ENCODE measurements around the gene PCNT.

Gene PCNT

GRCh38 chr21:46320331-46320801 lies 3.6 kb upstream of the PCNT start:
- Histone ChIP-seq H3K4me1 (ENCODE audit: control insufficient read depth in 5 of 5, insufficient read depth in 5 of 5, low read length in 5 of 5) (peaks cover 5 to 24% (median 21%) of the 10 kb centered on the region in 5 donors), H3K27me3 (ENCODE audit: control insufficient read depth in 5 of 5, insufficient read depth in 4 of 5, low read length in 5 of 5) (no peaks in the 10 kb centered on the region), H3K9ac (ENCODE audit: low read length in 5 of 5) (peak overlapping the region in 1 of 5 donors; percentile 25), H3K36me3 (ENCODE audit: control insufficient read depth in 5 of 5, insufficient read depth in 5 of 5, low read length in 5 of 5) (no peaks in the 10 kb centered on the region), H3K27ac (ENCODE audit: low read depth, low read length) (no peak overlapping the region), H3K9me3 (ENCODE audit: control insufficient read depth in 5 of 5, low read length in 5 of 5) (no peaks in the 10 kb centered on the region), H3K4me3 (ENCODE audit: low read depth in 1 of 5, low read length in 5 of 5) (no peak overlapping the region)

GRCh38 chr21:46322351-46323226 lies 1.4 kb upstream of the PCNT start:
- Histone ChIP-seq H3K4me1 (ENCODE audit: control insufficient read depth in 5 of 5, insufficient read depth in 5 of 5, low read length in 5 of 5) (peaks cover 8 to 30% (median 26%) of the 10 kb centered on the region in 5 donors), H3K27ac (ENCODE audit: low read depth, low read length) (no peak overlapping the region), H3K4me3 (ENCODE audit: low read depth in 1 of 5, low read length in 5 of 5) (peak overlapping the region; percentile 75 to 95 (median 84)), H3K9ac (ENCODE audit: low read length in 5 of 5) (peak overlapping the region in 4 of 5 donors; percentile 62 to 88 (median 74)), H3K9me3 (ENCODE audit: control insufficient read depth in 5 of 5, low read length in 5 of 5) (no peaks in the 10 kb centered on the region), H3K27me3 (ENCODE audit: control insufficient read depth in 5 of 5, insufficient read depth in 4 of 5, low read length in 5 of 5) (no peaks in the 10 kb centered on the region), H3K36me3 (ENCODE audit: control insufficient read depth in 5 of 5, insufficient read depth in 5 of 5, low read length in 5 of 5) (peaks cover 0 to 3% (median 2%) of the 10 kb centered on the region in 5 donors)

DNA sequence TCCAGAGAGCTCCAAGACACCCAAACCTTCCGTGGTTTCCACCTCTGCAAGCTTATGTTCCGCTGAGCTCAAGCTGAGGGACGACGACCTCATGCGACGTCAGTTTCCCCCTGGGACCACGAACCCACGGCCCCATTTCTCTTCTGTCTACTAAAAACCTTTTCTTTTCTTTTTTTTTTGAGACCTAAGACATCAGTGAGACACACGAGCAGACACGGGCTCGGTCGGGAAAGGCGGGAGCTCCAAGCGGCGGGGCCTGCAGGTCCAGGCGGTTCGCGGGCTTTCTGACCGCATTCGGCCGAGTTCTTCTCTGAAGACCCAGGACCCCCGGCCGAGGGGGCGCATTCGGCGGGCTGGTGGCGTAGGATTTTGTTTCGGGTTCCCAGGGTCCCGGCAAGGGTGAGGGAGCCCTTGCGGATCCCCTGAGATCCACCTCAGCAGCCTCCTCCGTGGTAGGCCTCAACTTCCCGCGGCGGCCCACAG lies 688 bp upstream of the PCNT start:
- no peak overlapping the region for H3K27ac ChIP-seq (ENCODE audit: low read depth, low read length)
- H3K4me1 ChIP-seq (ENCODE audit: control insufficient read depth in 5 of 5, insufficient read depth in 5 of 5, low read length in 5 of 5), result peaks cover 8 to 30% (median 26%) of the 10 kb centered on the region in 5 donors
- H3K36me3 ChIP-seq (ENCODE audit: control insufficient read depth in 5 of 5, insufficient read depth in 5 of 5, low read length in 5 of 5), result peaks cover 0 to 10% (median 5%) of the 10 kb centered on the region in 5 donors
- no peaks in the 10 kb centered on the region for H3K9me3 ChIP-seq (ENCODE audit: control insufficient read depth in 5 of 5, low read length in 5 of 5)
- peak overlapping the region in 4 of 5 donors; percentile 62 to 88 (median 74) for H3K9ac ChIP-seq (ENCODE audit: low read length in 5 of 5)
- H3K4me3 ChIP-seq (ENCODE audit: low read depth in 1 of 5, low read length in 5 of 5), result peak overlapping the region; percentile 74 to 95 (median 84)
- H3K27me3 ChIP-seq (ENCODE audit: control insufficient read depth in 5 of 5, insufficient read depth in 4 of 5, low read length in 5 of 5), result no peaks in the 10 kb centered on the region

DNA sequence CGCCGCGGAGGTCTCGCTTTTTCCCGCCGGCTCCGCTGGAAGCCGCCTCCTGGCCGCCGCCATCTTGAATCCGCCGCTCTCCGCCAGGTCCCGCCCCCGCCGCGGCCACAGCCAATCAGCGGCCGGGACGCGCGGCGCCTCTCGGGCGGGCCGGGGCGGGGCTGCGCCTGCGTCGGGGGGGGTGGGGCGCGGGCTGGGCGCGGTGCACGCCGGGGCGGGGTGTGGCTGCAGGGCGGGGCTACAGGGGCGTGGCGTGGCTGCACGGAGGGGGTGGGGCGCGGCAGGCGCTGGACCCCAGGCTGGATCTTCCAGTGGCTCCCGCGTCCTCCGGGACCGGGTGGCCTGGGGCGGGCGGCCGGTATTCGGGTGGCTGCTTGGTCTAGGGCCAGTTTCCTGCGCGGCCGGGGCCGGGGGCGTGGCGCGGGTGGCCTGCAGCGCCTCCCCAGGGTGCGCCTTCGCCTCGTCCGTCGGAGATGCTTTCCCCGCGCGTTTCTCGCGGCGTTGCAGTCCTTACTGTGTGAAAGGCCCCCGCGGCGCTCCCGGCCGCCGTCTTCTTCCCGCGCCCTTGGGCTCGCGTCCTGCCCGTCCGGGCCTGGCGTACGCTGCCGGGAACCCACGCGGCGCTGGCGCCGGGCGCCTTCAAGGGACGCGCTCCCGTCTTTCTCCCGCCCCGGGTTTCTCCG lies 575 bp downstream of the PCNT start:
- Histone ChIP-seq H3K4me1 (ENCODE audit: control insufficient read depth in 5 of 5, insufficient read depth in 5 of 5, low read length in 5 of 5) (peaks cover 8 to 30% (median 26%) of the 10 kb centered on the region in 5 donors), H3K9ac (ENCODE audit: low read length in 5 of 5) (peak overlapping the region in 4 of 5 donors; percentile 75 to 98 (median 85))

GRCh38 chr21:46325073-46325912 lies 1.3 kb downstream of the PCNT start:
- no peaks in the 10 kb centered on the region for H3K9me3 ChIP-seq (ENCODE audit: control insufficient read depth in 5 of 5, low read length in 5 of 5)
- H3K36me3 ChIP-seq (ENCODE audit: control insufficient read depth in 5 of 5, insufficient read depth in 5 of 5, low read length in 5 of 5), result peaks cover 0 to 27% (median 15%) of the 10 kb centered on the region in 5 donors
- peak overlapping the region; percentile 79 for H3K27ac ChIP-seq (ENCODE audit: low read depth, low read length)
- peak overlapping the region; percentile 41 to 95 (median 76) for H3K4me3 ChIP-seq (ENCODE audit: low read depth in 1 of 5, low read length in 5 of 5)
- no peaks in the 10 kb centered on the region for H3K27me3 ChIP-seq (ENCODE audit: control insufficient read depth in 5 of 5, insufficient read depth in 4 of 5, low read length in 5 of 5)
- peaks cover 8 to 30% (median 26%) of the 10 kb centered on the region in 5 donors for H3K4me1 ChIP-seq (ENCODE audit: control insufficient read depth in 5 of 5, insufficient read depth in 5 of 5, low read length in 5 of 5)
- peak overlapping the region in 4 of 5 donors; percentile 65 to 88 (median 73) for H3K9ac ChIP-seq (ENCODE audit: low read length in 5 of 5)

More for the DNA sequence above, 575 bp downstream of the PCNT start:
- peak overlapping the region; percentile 94 for H3K27ac ChIP-seq (ENCODE audit: low read depth, low read length)
- H3K27me3 ChIP-seq (ENCODE audit: control insufficient read depth in 5 of 5, insufficient read depth in 4 of 5, low read length in 5 of 5), result no peaks in the 10 kb centered on the region
- H3K4me3 ChIP-seq (ENCODE audit: low read depth in 1 of 5, low read length in 5 of 5), result peak overlapping the region in 4 of 5 donors; percentile 80 to 95 (median 87)
- peaks cover 0 to 21% (median 8%) of the 10 kb centered on the region in 5 donors for H3K36me3 ChIP-seq (ENCODE audit: control insufficient read depth in 5 of 5, insufficient read depth in 5 of 5, low read length in 5 of 5)
- H3K9me3 ChIP-seq (ENCODE audit: control insufficient read depth in 5 of 5, low read length in 5 of 5), result no peaks in the 10 kb centered on the region

- peaks cover 0 to 27% (median 17%) of the 10 kb centered on the region in 5 donors for H3K36me3 ChIP-seq (ENCODE audit: control insufficient read depth in 5 of 5, insufficient read depth in 5 of 5, low read length in 5 of 5)
- H3K9me3 ChIP-seq (ENCODE audit: control insufficient read depth in 5 of 5, low read length in 5 of 5), result no peaks in the 10 kb centered on the region
- no peaks in the 10 kb centered on the region for H3K27me3 ChIP-seq (ENCODE audit: control insufficient read depth in 5 of 5, insufficient read depth in 4 of 5, low read length in 5 of 5)
- peak overlapping the region in 1 of 5 donors; percentile 88 for H3K9ac ChIP-seq (ENCODE audit: low read length in 5 of 5)
- peaks cover 8 to 30% (median 26%) of the 10 kb centered on the region in 5 donors for H3K4me1 ChIP-seq (ENCODE audit: control insufficient read depth in 5 of 5, insufficient read depth in 5 of 5, low read length in 5 of 5)
- no peak overlapping the region for H3K27ac ChIP-seq (ENCODE audit: low read depth, low read length)
- no peak overlapping the region for H3K4me3 ChIP-seq (ENCODE audit: low read depth in 1 of 5, low read length in 5 of 5)
These were observed 2.3 kb downstream of the PCNT start for GRCh38 chr21:46326110-46326703.

DNA sequence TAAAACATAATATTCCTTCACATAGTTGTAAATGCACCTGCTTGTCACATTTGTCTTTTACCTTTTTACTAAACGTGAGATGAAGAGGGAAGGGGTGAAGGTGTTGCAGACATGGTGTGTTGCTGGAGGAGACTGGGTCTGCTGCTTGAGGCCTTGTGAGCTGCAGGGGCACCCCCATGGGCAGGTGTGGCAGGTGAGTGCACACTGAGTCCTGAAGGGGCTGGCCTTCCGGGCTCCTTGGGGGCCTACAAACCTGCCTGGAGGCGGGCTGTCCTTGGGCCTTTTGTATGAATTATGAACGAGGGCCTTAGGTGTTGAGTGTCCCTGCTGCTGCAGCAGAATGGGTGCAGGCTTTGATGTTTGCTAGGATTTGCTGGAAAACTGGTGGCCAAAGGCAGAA lies 3.8 kb downstream of the PCNT start:
- Histone ChIP-seq H3K36me3 (ENCODE audit: control insufficient read depth in 5 of 5, insufficient read depth in 5 of 5, low read length in 5 of 5) (peaks cover 6 to 29% (median 19%) of the 10 kb centered on the region in 5 donors), H3K27ac (ENCODE audit: low read depth, low read length) (no peak overlapping the region)

DNA sequence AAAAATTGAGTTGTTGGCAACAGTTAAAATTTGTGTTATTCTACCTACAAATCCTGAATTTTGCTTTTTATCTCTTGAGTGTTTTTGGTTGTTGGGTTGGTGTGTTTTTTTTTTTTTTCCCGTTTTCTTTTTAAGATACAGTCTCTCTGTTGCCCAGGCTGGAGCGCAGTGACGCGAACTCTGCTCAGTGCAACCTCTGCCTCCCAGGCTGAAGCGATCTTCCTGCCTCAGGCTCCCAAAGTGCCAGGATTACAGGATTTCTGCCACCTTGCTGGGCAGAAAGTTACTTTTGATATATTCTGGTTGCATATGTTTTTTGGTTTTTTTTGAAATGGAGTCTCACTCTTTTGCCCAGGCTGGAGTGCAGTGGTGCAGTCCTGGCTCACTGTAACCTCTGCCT lies 4.2 kb downstream of the PCNT start:
- peaks cover 4 to 18% (median 14%) of the 10 kb centered on the region in 5 donors for H3K4me1 ChIP-seq (ENCODE audit: control insufficient read depth in 5 of 5, insufficient read depth in 5 of 5, low read length in 5 of 5)
- H3K9me3 ChIP-seq (ENCODE audit: control insufficient read depth in 5 of 5, low read length in 5 of 5), result no peaks in the 10 kb centered on the region
- H3K4me3 ChIP-seq (ENCODE audit: low read depth in 1 of 5, low read length in 5 of 5), result no peak overlapping the region
- no peak overlapping the region for H3K9ac ChIP-seq (ENCODE audit: low read length in 5 of 5)
- no peaks in the 10 kb centered on the region for H3K27me3 ChIP-seq (ENCODE audit: control insufficient read depth in 5 of 5, insufficient read depth in 4 of 5, low read length in 5 of 5)
- no peak overlapping the region for H3K27ac ChIP-seq (ENCODE audit: low read depth, low read length)
- peaks cover 6 to 29% (median 19%) of the 10 kb centered on the region in 5 donors for H3K36me3 ChIP-seq (ENCODE audit: control insufficient read depth in 5 of 5, insufficient read depth in 5 of 5, low read length in 5 of 5)

More for the DNA sequence above, 3.8 kb downstream of the PCNT start:
- Histone ChIP-seq H3K4me3 (ENCODE audit: low read depth in 1 of 5, low read length in 5 of 5) (no peak overlapping the region), H3K9ac (ENCODE audit: low read length in 5 of 5) (no peak overlapping the region), H3K4me1 (ENCODE audit: control insufficient read depth in 5 of 5, insufficient read depth in 5 of 5, low read length in 5 of 5) (peaks cover 5 to 22% (median 18%) of the 10 kb centered on the region in 5 donors), H3K9me3 (ENCODE audit: control insufficient read depth in 5 of 5, low read length in 5 of 5) (no peaks in the 10 kb centered on the region), H3K27me3 (ENCODE audit: control insufficient read depth in 5 of 5, insufficient read depth in 4 of 5, low read length in 5 of 5) (no peaks in the 10 kb centered on the region)

GRCh38 chr21:46329796-46330195 lies 5.8 kb downstream of the PCNT start:
- Histone ChIP-seq H3K4me3 (ENCODE audit: low read depth in 1 of 5, low read length in 5 of 5) (no peak overlapping the region), H3K36me3 (ENCODE audit: control insufficient read depth in 5 of 5, insufficient read depth in 5 of 5, low read length in 5 of 5) (peaks cover 6 to 37% (median 27%) of the 10 kb centered on the region in 5 donors), H3K9ac (ENCODE audit: low read length in 5 of 5) (no peak overlapping the region), H3K4me1 (ENCODE audit: control insufficient read depth in 5 of 5, insufficient read depth in 5 of 5, low read length in 5 of 5) (peaks cover 4 to 12% (median 9%) of the 10 kb centered on the region in 5 donors), H3K27me3 (ENCODE audit: control insufficient read depth in 5 of 5, insufficient read depth in 4 of 5, low read length in 5 of 5) (no peaks in the 10 kb centered on the region), H3K9me3 (ENCODE audit: control insufficient read depth in 5 of 5, low read length in 5 of 5) (no peaks in the 10 kb centered on the region), H3K27ac (ENCODE audit: low read depth, low read length) (no peak overlapping the region)
